Stimulated activated CD4-positive, alpha-beta T cell treated with anti-CD3 and anti-CD28 coated beads, TNF-alpha, amount 100 ng/mL, for 4 hours (primary cell): ENCODE results near the gene RAB40AL.

Source experiments
- DNase-seq, 3 experiments: peaks; one replicate each; pipeline ENCODE4 v3.0.0-alpha.2; 2020; ENCODE audit warnings: low read depth in 3 of 3

The RAB40AL gene

GRCh38 chrX:102979536-102979935 is 42.5 kb downstream of the RAB40AL start:
- DNase-seq: no peak

DNA sequence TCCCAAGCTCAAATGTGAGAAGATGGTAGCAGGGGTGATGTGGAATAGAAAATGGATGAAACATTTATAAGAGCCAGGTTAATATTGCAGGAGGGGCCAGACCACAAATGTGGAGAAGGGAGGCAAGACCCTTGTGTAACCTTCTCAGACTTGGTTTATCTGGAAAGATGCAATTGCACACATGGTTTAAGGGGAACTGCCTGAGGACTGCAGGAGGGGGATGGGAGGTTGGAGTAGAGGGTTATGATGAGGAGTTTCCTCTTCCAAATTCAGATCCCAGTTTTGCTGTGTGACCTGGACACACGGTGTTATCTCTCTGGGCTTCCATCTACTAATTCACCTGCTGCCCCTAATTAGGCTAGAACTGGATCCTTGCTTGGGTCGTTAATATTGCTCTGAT is 46.1 kb downstream of the RAB40AL start:
- DNase-seq: no peak

DNA sequence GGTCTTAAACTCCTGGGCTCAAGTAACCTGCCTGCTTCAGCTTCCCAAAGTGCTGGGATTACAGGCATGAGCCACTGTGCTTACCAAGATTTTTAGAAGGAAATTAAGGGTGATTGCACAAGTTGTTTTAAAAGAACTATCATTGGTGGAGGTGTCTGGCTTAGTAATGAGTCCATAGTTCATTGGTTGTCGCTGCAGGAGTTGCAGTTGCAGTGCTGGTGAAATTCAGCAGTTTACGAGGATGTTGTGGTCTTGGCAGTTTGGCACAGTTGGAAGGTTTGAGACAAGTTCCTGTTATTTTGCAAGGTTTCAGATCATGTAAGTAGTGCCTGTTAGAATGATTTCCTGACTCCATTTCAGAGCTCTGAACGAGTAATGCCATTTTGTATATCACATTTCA is 48.1 kb downstream of the RAB40AL start:
- no peak for DNase-seq
